PC-3 (cell line): ENCODE results near the gene CSRP1.

Experiments used
- CTCF ChIP-seq: fragments of 300-600 bp; sonication (generic); conservative IDR thresholded peaks from 2 replicates; pipeline ENCODE4 v1.5.1; 2017; ENCODE audit warnings: antibody characterized with exemption, low read depth, mild to moderate bottlenecking, low read length
- EZH2phosphoT487 ChIP-seq: fragments of 300-600 bp; sonication (generic); IDR thresholded peaks from 2 replicates; pipeline ENCODE4 v1.6.1; 2018; ENCODE audit warnings: mild to moderate bottlenecking, antibody characterized with exemption, low read length, borderline replicate concordance

GRCh38 chr1:201530741-201531531 is 24.0 kb upstream of the CSRP1 start:
- peak; percentile 82 for TF ChIP-seq CTCF
- no peak for TF ChIP-seq EZH2phosphoT487
